Right lobe of liver (tissue), 6 donors: ENCODE data around the gene CHMP6. TPM values are rescaled to one million over a fixed set of nuclear protein-coding genes. Genes with fewer than 3 reads are reported as not detected.
A peak's percentile ranks its signal among the peaks of the same experiment; 100 is the strongest.

Experiments used
- ATAC-seq, 4 donors: fragments of 200-7000 bp; cut with Tn5 transposase; one replicate each; pipeline ENCODE4 v1.9.1; 2020; ENCODE audit warnings: mild to moderate bottlenecking in 4 of 4, moderate library complexity in 4 of 4
- DNase-seq, 3 donors: peaks; one replicate each; pipeline ENCODE4 v3.0.0-alpha.2; 2020
- H3K27ac ChIP-seq, 3 donors: fragments of 200-600 bp; one replicate each; pipeline ENCODE4 v1.8.0; 2022
- H3K27me3 ChIP-seq, 2 donors: fragments of 200-600 bp; one replicate each; pipeline ENCODE4 v1.8.0; 2022
- H3K36me3 ChIP-seq, 4 donors: fragments of 200-600 bp; sonication (generic) in 1 of 4; one replicate each; pipeline versions ENCODE4 v1.5.1 to v1.8.0; 2017 to 2022; ENCODE audit warnings: control low read depth in 1 of 4
- H3K4me1 ChIP-seq, 4 donors: fragments of 200-600 bp; sonication (generic) in 1 of 4; one replicate each; pipeline versions ENCODE4 v1.5.1 to v1.8.0; 2017 to 2022; ENCODE audit warnings: control low read depth in 1 of 4
- H3K4me3 ChIP-seq, 3 donors: fragments of 200-600 bp; one replicate each; pipeline ENCODE4 v1.8.0; 2022
- H3K9me3 ChIP-seq, 4 donors: fragments of 200-600 bp; sonication (generic) in 1 of 4; one replicate each; pipeline versions ENCODE4 v1.5.1 to v1.8.0; 2017 to 2022; ENCODE audit warnings: control low read depth in 1 of 4
- POLR2A ChIP-seq: fragments of 450-650 bp; IDR thresholded peaks from one replicate; pipeline ENCODE4 v1.6.1; 2017; ENCODE audit warnings: antibody characterized with exemption, mild to moderate bottlenecking
- WGBS: methylation state at CpG from one replicate; pipeline ENCODE4 v1.1.6; 2018; ENCODE audit warnings: low coverage, low lambda C conversion rate; ENCODE audit not compliant: insufficient coverage; ENCODE audit errors: missing lambda C conversion rate; 5-methylcytosine and 5-hydroxymethylcytosine counted together
- intact Hi-C, 2 donors: fragments of 100-400 bp; cut with DNase I; formaldehyde crosslinking; loops; one replicate each; pipeline versions ENCODE4 v1.11.2 to v1.14.1; 2022
- total RNA-seq, 6 experiments: library from RNA; depleted of rRNA in 2 of 6; stranded (reverse); fragments of >200 nt in 2 of 6; fragmentation: NEBNext Ultra II Directional in 3 of 6; extraction: Animal tissue kit (Norgen Biotek cat#: 25700) in 3 of 6; gene quantifications; one replicate each; pipeline versions ENCODE4 v1.1.0 to v1.2.4, GENCODE V29; 2016 to 2023
- TF ChIP-seq, protein P1 (sequence below), 4 donors: fragments of 200-600 bp in 3 of 4; fragments of 450-650 bp in 1 of 4; IDR thresholded peaks; one replicate each; pipeline versions ENCODE4 v1.5.1 to v1.8.0; 2016 to 2022; ENCODE audit warnings: antibody characterized with exemption in 4 of 4, mild to moderate bottlenecking in 2 of 4
- donor health status: DM: no; HTN: yes; CAD: no.
- donor health status: DM: no; HTN: no; CAD: no.
- donor health status: DM: no; HTN: no; CAD: no.
- donor health status: DM: no; HTN: yes; CAD: no.
- donor health status: DM: no; HTN: yes; CAD: no.

Gene CHMP6
- total RNA-seq, 6 experiments from 2014 or later, result 13.4 to 27.8 (median 15.6) TPM

- Histone ChIP-seq H3K27me3 (no peaks in the 10 kb centered on the region), H3K27ac (peak overlapping the region; percentile 53 to 75 (median 66)), H3K4me3 (peak overlapping the region; percentile 7 to 23 (median 21)), H3K36me3 (no peaks in the 10 kb centered on the region), H3K9me3 (no peaks in the 10 kb centered on the region), H3K4me1 (peaks cover 0 to under 1% (median 0%) of the 10 kb centered on the region in 4 donors)
- DNase-seq (peak in 2 of 3 donors; percentile 44 to 51), ATAC-seq (peak; percentile 67 to 83 (median 79))
- TF ChIP-seq, protein P1, sequence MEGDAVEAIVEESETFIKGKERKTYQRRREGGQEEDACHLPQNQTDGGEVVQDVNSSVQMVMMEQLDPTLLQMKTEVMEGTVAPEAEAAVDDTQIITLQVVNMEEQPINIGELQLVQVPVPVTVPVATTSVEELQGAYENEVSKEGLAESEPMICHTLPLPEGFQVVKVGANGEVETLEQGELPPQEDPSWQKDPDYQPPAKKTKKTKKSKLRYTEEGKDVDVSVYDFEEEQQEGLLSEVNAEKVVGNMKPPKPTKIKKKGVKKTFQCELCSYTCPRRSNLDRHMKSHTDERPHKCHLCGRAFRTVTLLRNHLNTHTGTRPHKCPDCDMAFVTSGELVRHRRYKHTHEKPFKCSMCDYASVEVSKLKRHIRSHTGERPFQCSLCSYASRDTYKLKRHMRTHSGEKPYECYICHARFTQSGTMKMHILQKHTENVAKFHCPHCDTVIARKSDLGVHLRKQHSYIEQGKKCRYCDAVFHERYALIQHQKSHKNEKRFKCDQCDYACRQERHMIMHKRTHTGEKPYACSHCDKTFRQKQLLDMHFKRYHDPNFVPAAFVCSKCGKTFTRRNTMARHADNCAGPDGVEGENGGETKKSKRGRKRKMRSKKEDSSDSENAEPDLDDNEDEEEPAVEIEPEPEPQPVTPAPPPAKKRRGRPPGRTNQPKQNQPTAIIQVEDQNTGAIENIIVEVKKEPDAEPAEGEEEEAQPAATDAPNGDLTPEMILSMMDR (IDR thresholded peaks at IDR 0.05), result no peak
- TF ChIP-seq POLR2A, result no peak
- 33% methylated on average over 20 of the region's 29 CpGs for WGBS
- intact Hi-C loops, result no loop called here
Measured at GRCh38 chr17:81018044-81018802, 26.6 kb downstream of the CHMP6 start.

- no peak for TF ChIP-seq POLR2A
- TF ChIP-seq, protein P1 (IDR thresholded peaks at IDR 0.05), result no peak
- Histone ChIP-seq H3K27ac (peak overlapping the region in 1 of 3 donors; percentile 66), H3K4me1 (peaks cover 0 to 14% (median 2%) of the 10 kb centered on the region in 4 donors), H3K9me3 (no peaks in the 10 kb centered on the region), H3K27me3 (no peaks in the 10 kb centered on the region), H3K4me3 (no peak overlapping the region), H3K36me3 (no peaks in the 10 kb centered on the region)
- intact Hi-C loops, result loop anchor here (5.0 to 10.0 kb wide), 3 partner anchors 75 to 225 kb away; no protein-coding TSS in a partner anchor
- peak in 2 of 3 donors; percentile 42 to 44 for DNase-seq
- 96% methylated on average over 15 of the region's 24 CpGs for whole genome bisulfite sequencing
- ATAC-seq, result no peak
Measured at GRCh38 chr17:81019563-81020442, 28.2 kb downstream of the CHMP6 start.

DNA sequence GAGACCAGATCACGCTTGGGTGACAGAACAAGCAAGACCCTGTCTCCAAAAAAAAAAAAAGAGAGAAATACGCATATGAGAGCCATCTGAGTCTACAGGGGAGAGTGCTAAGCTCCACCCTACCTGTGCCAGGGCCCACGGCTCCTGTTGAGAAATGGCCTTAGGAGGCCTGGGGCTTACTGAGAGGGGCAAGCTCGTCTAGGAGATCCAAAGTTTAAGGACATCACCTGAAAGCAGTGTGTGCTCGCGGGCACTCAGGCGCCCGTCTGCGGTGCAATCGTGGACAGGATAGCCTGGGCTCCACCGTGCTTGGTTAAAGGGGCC lies 28.8 kb downstream of the CHMP6 start:
- no peak for ATAC-seq
- no peaks in the 10 kb centered on the region for H3K27me3 ChIP-seq
- TF ChIP-seq, protein P1 (IDR thresholded peaks at IDR 0.05), result no peak
- no peak for TF ChIP-seq POLR2A
- intact Hi-C loops, result loop anchor here (5.0 to 10.0 kb wide), 3 partner anchors 74 to 224 kb away; no protein-coding TSS in a partner anchor
- WGBS, result 47% methylated on average over 2 of the region's 11 CpGs
- H3K9me3 ChIP-seq, result no peaks in the 10 kb centered on the region
- H3K4me3 ChIP-seq, result no peak overlapping the region
- H3K27ac ChIP-seq, result no peak overlapping the region
- no peaks in the 10 kb centered on the region for H3K36me3 ChIP-seq
- no peak for DNase-seq
- H3K4me1 ChIP-seq, result peaks cover 0 to 18% (median 5%) of the 10 kb centered on the region in 4 donors

GRCh38 chr17:81020767-81021497 lies 29.3 kb downstream of the CHMP6 start:
- TF ChIP-seq, protein P1 (IDR thresholded peaks at IDR 0.05), result no peak
- no peak for TF ChIP-seq POLR2A
- Histone ChIP-seq H3K9me3 (no peaks in the 10 kb centered on the region), H3K27me3 (no peaks in the 10 kb centered on the region), H3K4me1 (peaks cover 0 to 18% (median 5%) of the 10 kb centered on the region in 4 donors), H3K27ac (no peak overlapping the region), H3K36me3 (no peaks in the 10 kb centered on the region), H3K4me3 (no peak overlapping the region)
- 80% methylated on average over 2 of the region's 24 CpGs for WGBS
- DNase-seq, result peak in 2 of 3 donors; percentile 46 to 52
- ATAC-seq, result no peak
- intact Hi-C loops, result loop anchor here (5.0 to 10.0 kb wide), 3 partner anchors 74 to 224 kb away; no protein-coding TSS in a partner anchor
